K562 (cell line): ENCODE measurements around the gene ALG11. TPM values are rescaled to one million over a fixed set of nuclear protein-coding genes. Genes with fewer than 3 reads are reported as not detected.

ENCODE experiments used
- ATAC-seq: fragments of 200-7000 bp; cut with Tn5 transposase; 3 replicates; pipeline ENCODE4 v1.9.1; 2020; ENCODE audit warnings: moderate library complexity
- BruUV-seq: library from RNA; stranded (reverse); fragments of 400-500 nt; replicated peaks from 2 replicates; lab custom pipeline; 2021; lab: Mats Ljungman, UMichigan
- CTCF ChIA-PET: fragments of 300-600 bp; formaldehyde crosslinking; extraction: SDS; loops from one replicate; lab custom pipeline; 2021; ENCODE audit warnings: low intra/inter-chr PET ratio; lab: Yijun Ruan, JAX
- POLR2A ChIA-PET: fragments of 300-600, 350-650 bp; sonication (Branson Sonifier 250); formaldehyde crosslinking; extraction: SDS; loops from one replicate; lab custom pipeline; 2021; ENCODE audit warnings: antibody characterized with exemption, inconsistent platforms; lab: Yijun Ruan, JAX
- DNase-seq, 4 experiments: peaks; one replicate each; pipeline versions ENCODE4 v3.0.0 to v3.0.0-alpha.2; 2011 to 2018; ENCODE audit warnings: low spot score in 3 of 4, mixed read lengths in 3 of 4; ENCODE audit errors: extremely low read depth in 1 of 4
- FAIRE-seq: peaks from 2 replicates; lab custom pipeline; 2011; peaks lifted over from hg19 to GRCh38; lab: Jason Lieb, UNC
- H2AFZ ChIP-seq: 2 replicates; pipeline ENCODE4 v1.6.0; 2011; ENCODE audit warnings: low read depth, low read length, control low read depth, inconsistent platforms
- H3K27ac ChIP-seq: fragments of 200-600 bp; 3 replicates; pipeline ENCODE4 v1.8.0; 2011; ENCODE audit warnings: low read depth, mild to moderate bottlenecking, control low read depth, inconsistent platforms, low read length, moderate library complexity, mixed read lengths; ENCODE audit errors: extremely low read depth
- H3K27me3 ChIP-seq, 2 experiments: fragments of 300-600 bp in 1 of 2; 2 replicates in 1 of 2; 3 replicates in 1 of 2; pipeline versions ENCODE4 v1.6.0 to v1.8.0; 2011; ENCODE audit warnings: inconsistent platforms in 2 of 2, low read length in 2 of 2, mild to moderate bottlenecking in 1 of 2, mixed read lengths in 1 of 2, moderate library complexity in 1 of 2; ENCODE audit not compliant: control insufficient read depth in 2 of 2, insufficient read depth in 2 of 2
- H3K36me3 ChIP-seq: fragments of 300-600 bp; 3 replicates; pipeline ENCODE4 v1.8.0; 2011; ENCODE audit warnings: mild to moderate bottlenecking, low read length, inconsistent platforms; ENCODE audit not compliant: control insufficient read depth, insufficient read depth
- H3K4me1 ChIP-seq, 2 experiments: fragments of 200-600 bp in 1 of 2; replicated peaks in 1 of 2; 2 replicates in 1 of 2; 3 replicates in 1 of 2; pipeline versions ENCODE4 v1.5.1 to v1.8.0; 2011; ENCODE audit warnings: inconsistent platforms in 2 of 2, low read length in 2 of 2, mild to moderate bottlenecking in 1 of 2, mixed read lengths in 1 of 2, moderate library complexity in 1 of 2; ENCODE audit not compliant: control insufficient read depth in 2 of 2, insufficient read depth in 2 of 2
- H3K4me2 ChIP-seq: 2 replicates; pipeline ENCODE4 v1.6.1; 2011; ENCODE audit warnings: low read length, control low read depth, inconsistent platforms, mixed read lengths; ENCODE audit not compliant: insufficient read depth
- H3K4me3 ChIP-seq: fragments of 200-600 bp; sonication (generic), shearing (Covaris generic); 2 replicates; pipeline ENCODE4 v1.5.1; 2016; ENCODE audit warnings: control low read depth, inconsistent platforms
- H3K79me2 ChIP-seq: fragments of 200-600 bp; 3 replicates; pipeline ENCODE4 v1.8.0; 2011; ENCODE audit warnings: low read length, inconsistent platforms; ENCODE audit not compliant: control insufficient read depth, insufficient read depth
- H3K9ac ChIP-seq, 2 experiments: 2 replicates each; pipeline versions ENCODE4 v1.6.0 to v1.6.1; 2011; ENCODE audit warnings: low read depth in 2 of 2, low read length in 2 of 2, control low read depth in 1 of 2, inconsistent platforms in 1 of 2, mild to moderate bottlenecking in 1 of 2, mixed read lengths in 1 of 2; ENCODE audit not compliant: insufficient read depth in 1 of 2
- H3K9me1 ChIP-seq: one replicate; pipeline ENCODE4 v1.6.0; 2011; ENCODE audit warnings: inconsistent platforms, mild to moderate bottlenecking, low read length, moderate library complexity; ENCODE audit not compliant: control insufficient read depth, insufficient read depth
- H3K9me3 ChIP-seq: replicated peaks from 2 replicates; pipeline ENCODE4 v1.5.1; 2011; ENCODE audit warnings: low read depth, low read length, inconsistent platforms; ENCODE audit not compliant: control insufficient read depth, insufficient read depth
- H4K20me1 ChIP-seq: replicated peaks from 2 replicates; pipeline ENCODE4 v1.6.1; 2011; ENCODE audit warnings: low read length, inconsistent platforms, mixed read lengths; ENCODE audit not compliant: control insufficient read depth, insufficient read depth
- COPS2 ChIP-seq: fragments of 450-650 bp; conservative IDR thresholded peaks from 2 replicates; pipeline ENCODE4 v1.6.1; 2016; ENCODE audit warnings: mild to moderate bottlenecking, moderate library complexity
- CSDE1 ChIP-seq, 2 experiments: fragments of 450-650 bp; IDR thresholded peaks; 2 replicates each; pipeline ENCODE4 v1.6.1; 2016; ENCODE audit warnings: mild to moderate bottlenecking in 1 of 2
- REST ChIP-seq, 2 experiments: fragments of 450-650 bp; formaldehyde crosslinking in 1 of 2; IDR thresholded peaks; 2 replicates each; pipeline versions ENCODE4 v1.4.0 to v1.6.1; 2014 to 2020; ENCODE audit warnings: mild to moderate bottlenecking in 2 of 2, borderline replicate concordance in 1 of 2, low read depth in 1 of 2
- SPI1 ChIP-seq: IDR thresholded peaks from 2 replicates; pipeline ENCODE4 v1.6.1; 2011; ENCODE audit warnings: low read depth, low read length, control low read depth, borderline replicate concordance
- ZBTB11 ChIP-seq, 3 experiments: fragments of 200-800 bp in 1 of 3; fragments of 250-450 bp in 1 of 3; fragments of 450-650 bp in 1 of 3; sonication (Bioruptor Pico) in 1 of 3; sonication (Bioruptor generic) in 1 of 3; formaldehyde crosslinking in 1 of 3; IDR thresholded peaks; 2 replicates each; pipeline versions ENCODE4 v1.6.1 to v1.8.0; 2016 to 2022; ENCODE audit warnings: mild to moderate bottlenecking in 2 of 3, missing genetic modification characterization in 2 of 3, missing compliant biosample characterization in 1 of 3, moderate library complexity in 1 of 3
- ZNF444 ChIP-seq: fragments of 250-450 bp; sonication (Bioruptor Pico); IDR thresholded peaks from 2 replicates; pipeline ENCODE4 v1.4.0; 2020; ENCODE audit warnings: mild to moderate bottlenecking, moderate library complexity
- WGBS: fragments of 100-300 bp; shearing (Covaris generic); methylation state at CpG from one replicate; pipeline ENCODE4 v1.1.6; 2016; ENCODE audit warnings: low coverage, mixed read lengths; ENCODE audit not compliant: insufficient coverage; ENCODE audit errors: missing lambda C conversion rate; 5-methylcytosine and 5-hydroxymethylcytosine counted together
- in situ Hi-C: fragments of 300-500 bp; cut with MboI; formaldehyde crosslinking; loops from 4 replicates; pipeline ENCODE4 v1.15.0; 2018; ENCODE audit warnings: inconsistent platforms, mixed read lengths
- intact Hi-C: fragments of 100-400 bp; cut with micrococcal nuclease; formaldehyde crosslinking; loops from 2 replicates; pipeline ENCODE4 v1.14.2; 2022
- polyA plus RNA-seq, 8 experiments: library from polyadenylated mRNA; depleted of rRNA in 4 of 8; stranded (reverse) in 5 of 8; unstranded in 3 of 8; fragments of >200 nt; fragmentation: Nextera tagmentation in 2 of 8; fragmentation: Illumina TruSeq in 1 of 8; extraction: Ambion mirVana in 2 of 8; extraction: Trizol in 1 of 8; gene quantifications; 2 replicates each; pipeline versions ENCODE4 v1.2.1 to v1.2.3, GENCODE V29; 2011 to 2014; ENCODE audit warnings: inconsistent platforms in 1 of 8, missing spikeins in 1 of 8
- total RNA-seq, 7 experiments: library from RNA; depleted of rRNA in 6 of 7; stranded (reverse); fragments of >200 nt in 6 of 7; fragmentation: Illumina TruSeq in 2 of 7; extraction: Trizol in 2 of 7; gene quantifications; 2 replicates each; pipeline versions ENCODE4 v1.2.1 to v1.2.3, GENCODE V29; 2011 to 2021; ENCODE audit warnings: low replicate concordance in 1 of 7

ALG11 gene
- total and polyA plus RNA-seq, 9 of the 15 experiments (the other 6 are each of a cell fraction or from before 2014, with no cell fraction given), result 7.3 to 19.2 (median 16.3) TPM

GRCh38 chr13:51995677-51996551, 16.3 kb upstream of the ALG11 start:
- no peaks in the 10 kb centered on the region for H3K27me3 ChIP-seq
- ChIA-PET POLR2A (no interaction called here), CTCF (no interaction called here)
- no peaks in the 10 kb centered on the region for H3K9me1 ChIP-seq
- FAIRE-seq, result peak; percentile 77
- H3K4me3 ChIP-seq, result peak overlapping the region; percentile 29; the same call in 1 of the 2 replicates
- no TSS peak for BruUV-seq
- WGBS, result 1% methylated on average over 9 of the region's 9 CpGs
- peak overlapping the region; percentile 64 to 87 for H3K9ac ChIP-seq
- H3K27ac ChIP-seq, result peak overlapping the region; percentile 72
- intact Hi-C loops, result loop anchor here (5.0 to 10.0 kb wide), 2 partner anchors 39 to 459 kb away; partner anchors contain the start of genes CKAP2 and VPS36
- H3K79me2 ChIP-seq, result peaks cover 98% of the 10 kb centered on the region
- in situ Hi-C loops, result no loop called here
- peak; percentile 33 to 51 (median 38) for DNase-seq
- ATAC-seq, result peak; percentile 50
- H2AFZ ChIP-seq, result peak overlapping the region; percentile 72
- no peaks in the 10 kb centered on the region for H4K20me1 ChIP-seq
- peaks cover 3% of the 10 kb centered on the region; the same call in 2 of the 3 replicates for H3K36me3 ChIP-seq
- peak overlapping the region; percentile 81 for H3K4me2 ChIP-seq
- H3K9me3 ChIP-seq, result no peaks in the 10 kb centered on the region
- H3K4me1 ChIP-seq, result peaks cover 44 to 59% of the 10 kb centered on the region in 2 experiments
- TF ChIP-seq CSDE1 (IDR thresholded peaks at IDR 0.05) (no peak), REST (IDR thresholded peaks at IDR 0.05; ENCODE audit: borderline replicate concordance) (peak; percentile 26; the same call in 1 of the 2 replicates), REST (CRISPR knock-in tag; IDR thresholded peaks at IDR 0.05; ENCODE audit: low read depth) (no peak), ZBTB11 (CRISPR knock-in tag; IDR thresholded peaks at IDR 0.05) (peak in 1 of 3 experiments; percentile 54; a peak in 1 of 6 replicates), ZNF444 (CRISPR knock-in tag) (no peak), COPS2 (no peak), SPI1 (peak; percentile 68; the same call in 1 of the 2 replicates)
